HG03159 (cell line): ENCODE data around the gene GLS.
A peak's percentile ranks its signal among the peaks of the same experiment; 100 is the strongest.
"Not testable (repeated sequence)": the region's sequence is repeated elsewhere in the genome, so short reads cannot be mapped to it uniquely, and the experiment has no call there.

Experiments used
- ATAC-seq: cut with Tn5 transposase; IDR thresholded peaks from one replicate; pipeline ENCODE4 v1.9.1; 2021; ENCODE audit warnings: mild to moderate bottlenecking, moderate library complexity; ENCODE audit not compliant: unreplicated experiment

The GLS gene

GRCh38 chr2:190855245-190855644, 25.4 kb upstream of the GLS start:
- no peak for ATAC-seq

GRCh38 chr2:190856985-190857384, 23.6 kb upstream of the GLS start:
- ATAC-seq = no peak

- no peak for ATAC-seq
These were observed 21.8 kb upstream of the GLS start for GRCh38 chr2:190858817-190859216.

GRCh38 chr2:190859347-190860297, 21.0 kb upstream of the GLS start:
- no peak for ATAC-seq

- ATAC-seq = no peak
These were observed 19.5 kb upstream of the GLS start for GRCh38 chr2:190860985-190861680.

- ATAC-seq = not testable (repeated sequence)
These were observed 18.5 kb upstream of the GLS start for GRCh38 chr2:190862128-190862527.

- ATAC-seq = no peak
These were observed 18.0 kb upstream of the GLS start for GRCh38 chr2:190862571-190862991.

- no peak for ATAC-seq
These were observed 16.7 kb upstream of the GLS start for GRCh38 chr2:190863946-190864345.

- ATAC-seq = no peak
These were observed 16.2 kb upstream of the GLS start for GRCh38 chr2:190864375-190864774.

GRCh38 chr2:190867212-190867611, 13.4 kb upstream of the GLS start:
- ATAC-seq = no peak

- ATAC-seq = no peak
These were observed 12.8 kb upstream of the GLS start for GRCh38 chr2:190867832-190868231.

GRCh38 chr2:190869721-190870120, 10.9 kb upstream of the GLS start:
- ATAC-seq = no peak

- ATAC-seq = not testable (repeated sequence)
These were observed 7.2 kb upstream of the GLS start for GRCh38 chr2:190873451-190873850.

GRCh38 chr2:190875891-190876290, 4.7 kb upstream of the GLS start:
- no peak for ATAC-seq

- no peak for ATAC-seq
These were observed 4.0 kb upstream of the GLS start for GRCh38 chr2:190876631-190877030.

GRCh38 chr2:190877436-190877835, 3.2 kb upstream of the GLS start:
- ATAC-seq = no peak

- no peak for ATAC-seq
These were observed 895 bp upstream of the GLS start for GRCh38 chr2:190879474-190880377.

GRCh38 chr2:190881084-190881597, 520 bp downstream of the GLS start:
- no peak for ATAC-seq

- peak; percentile 61 for ATAC-seq
These were observed 1.2 kb downstream of the GLS start for GRCh38 chr2:190881598-190882410.

GRCh38 chr2:190882411-190882766, 1.8 kb downstream of the GLS start:
- ATAC-seq = no peak
